HG03342 (cell line): ENCODE measurements around the gene STC2.
A peak's percentile ranks its signal among the peaks of the same experiment; 100 is the strongest.
"Not testable (repeated sequence)": the region's sequence is repeated elsewhere in the genome, so short reads cannot be mapped to it uniquely, and the experiment has no call there.

Experiments
- ATAC-seq: cut with Tn5 transposase; IDR thresholded peaks from one replicate; pipeline ENCODE4 v1.9.1; 2021; ENCODE audit warnings: mild to moderate bottlenecking, moderate library complexity; ENCODE audit not compliant: unreplicated experiment

Gene STC2

GRCh38 chr5:173296737-173297676, 31.2 kb downstream of the STC2 start:
- ATAC-seq, result no peak

- ATAC-seq, result no peak
These were observed 32.4 kb downstream of the STC2 start for GRCh38 chr5:173295796-173296195.

GRCh38 chr5:173294673-173295320, 33.4 kb downstream of the STC2 start:
- ATAC-seq, result no peak

GRCh38 chr5:173293817-173294672, 34.2 kb downstream of the STC2 start:
- peak; percentile 66 for ATAC-seq

GRCh38 chr5:173291722-173292658, 36.2 kb downstream of the STC2 start:
- ATAC-seq, result no peak

GRCh38 chr5:173290477-173291131, 37.6 kb downstream of the STC2 start:
- no peak for ATAC-seq

- no peak for ATAC-seq
These were observed 38.8 kb downstream of the STC2 start for GRCh38 chr5:173289372-173289771.

GRCh38 chr5:173288632-173289031, 39.6 kb downstream of the STC2 start:
- ATAC-seq, result no peak

GRCh38 chr5:173287086-173287485, 41.1 kb downstream of the STC2 start:
- no peak for ATAC-seq

GRCh38 chr5:173284343-173284958, 43.8 kb downstream of the STC2 start:
- ATAC-seq, result not testable (repeated sequence)

GRCh38 chr5:173283318-173284288, 44.6 kb downstream of the STC2 start:
- peak; percentile 92 for ATAC-seq

- ATAC-seq, result no peak
These were observed 45.3 kb downstream of the STC2 start for GRCh38 chr5:173282916-173283315.

- ATAC-seq, result no peak
These were observed 46.3 kb downstream of the STC2 start for GRCh38 chr5:173281910-173282309.

- no peak for ATAC-seq
These were observed 49.0 kb downstream of the STC2 start for GRCh38 chr5:173279166-173279565.

- no peak for ATAC-seq
These were observed 49.6 kb downstream of the STC2 start for GRCh38 chr5:173278641-173279040.

- ATAC-seq, result no peak
These were observed 50.0 kb downstream of the STC2 start for GRCh38 chr5:173278172-173278571.

GRCh38 chr5:173274771-173275170, 53.4 kb downstream of the STC2 start:
- no peak for ATAC-seq

- no peak for ATAC-seq
These were observed 56.8 kb downstream of the STC2 start for GRCh38 chr5:173271419-173271818.
